ENCODE measurements around the gene CDC7. TPM values are rescaled to one million over a fixed set of nuclear protein-coding genes. Genes with fewer than 3 reads are reported as not detected.

Gene CDC7
- total and polyA plus RNA-seq, 2 experiments from 2014 or later, result 26.6 to 44.0 TPM

DNA sequence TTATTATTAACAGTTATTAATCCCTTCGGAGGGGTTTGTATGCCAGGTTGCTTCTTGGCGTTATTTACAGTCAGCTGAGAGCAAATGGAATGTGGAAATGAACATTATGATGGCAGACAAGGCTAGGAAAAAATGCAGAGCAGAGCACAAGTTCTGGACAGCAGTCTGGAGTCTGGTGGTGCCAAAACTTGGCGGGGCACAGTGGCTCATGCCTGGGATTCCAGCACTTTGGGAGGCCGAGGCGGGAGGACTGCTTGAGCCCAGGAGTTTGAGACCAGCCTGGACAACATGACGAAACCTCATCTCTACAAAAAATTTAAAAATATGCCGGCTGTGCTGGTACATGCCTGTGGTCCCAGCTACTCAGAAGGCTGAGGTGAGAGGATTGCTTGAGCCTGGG is 67.6 kb downstream of the CDC7 start:
- H3K27ac ChIP-seq (ENCODE audit: low read depth), result no peak overlapping the region
- no peak overlapping the region for H2AFZ ChIP-seq
- ATAC-seq, result no peak
- no peaks in the 10 kb centered on the region for H3F3A ChIP-seq (replicated peaks; ENCODE audit: low read depth)
- no peaks in the 10 kb centered on the region for H3K9me2 ChIP-seq (ENCODE audit: insufficient read depth)
- no peaks in the 10 kb centered on the region; the same call in 1 of the 2 replicates for H3K4me1 ChIP-seq (ENCODE audit: insufficient read depth)
- no peak overlapping the region for H3K4me3 ChIP-seq
- peaks cover 4% of the 10 kb centered on the region; the same call in 2 of the 3 replicates for H3K4me1 Mint-ChIP-seq
- H4K20me1 ChIP-seq (replicated peaks; ENCODE audit: insufficient read depth), result no peaks in the 10 kb centered on the region
- no peak for DNase-seq (ENCODE audit: low spot score)
- no peak overlapping the region for H3K4me2 ChIP-seq
- H3K27me3 Mint-ChIP-seq (ENCODE audit: insufficient read depth, low read depth, poor library complexity), result no peaks in the 10 kb centered on the region
- H3K27me3 ChIP-seq (ENCODE audit: insufficient read depth), result no peaks in the 10 kb centered on the region
- H3K9me3 Mint-ChIP-seq, result peaks cover 8% of the 10 kb centered on the region; the same call in 2 of the 3 replicates
- no peak for TF ChIP-seq ZNF331 (CRISPR knock-in tag; IDR thresholded peaks at IDR 0.05; ENCODE audit: low read depth)
- TF ChIP-seq, protein P1, sequence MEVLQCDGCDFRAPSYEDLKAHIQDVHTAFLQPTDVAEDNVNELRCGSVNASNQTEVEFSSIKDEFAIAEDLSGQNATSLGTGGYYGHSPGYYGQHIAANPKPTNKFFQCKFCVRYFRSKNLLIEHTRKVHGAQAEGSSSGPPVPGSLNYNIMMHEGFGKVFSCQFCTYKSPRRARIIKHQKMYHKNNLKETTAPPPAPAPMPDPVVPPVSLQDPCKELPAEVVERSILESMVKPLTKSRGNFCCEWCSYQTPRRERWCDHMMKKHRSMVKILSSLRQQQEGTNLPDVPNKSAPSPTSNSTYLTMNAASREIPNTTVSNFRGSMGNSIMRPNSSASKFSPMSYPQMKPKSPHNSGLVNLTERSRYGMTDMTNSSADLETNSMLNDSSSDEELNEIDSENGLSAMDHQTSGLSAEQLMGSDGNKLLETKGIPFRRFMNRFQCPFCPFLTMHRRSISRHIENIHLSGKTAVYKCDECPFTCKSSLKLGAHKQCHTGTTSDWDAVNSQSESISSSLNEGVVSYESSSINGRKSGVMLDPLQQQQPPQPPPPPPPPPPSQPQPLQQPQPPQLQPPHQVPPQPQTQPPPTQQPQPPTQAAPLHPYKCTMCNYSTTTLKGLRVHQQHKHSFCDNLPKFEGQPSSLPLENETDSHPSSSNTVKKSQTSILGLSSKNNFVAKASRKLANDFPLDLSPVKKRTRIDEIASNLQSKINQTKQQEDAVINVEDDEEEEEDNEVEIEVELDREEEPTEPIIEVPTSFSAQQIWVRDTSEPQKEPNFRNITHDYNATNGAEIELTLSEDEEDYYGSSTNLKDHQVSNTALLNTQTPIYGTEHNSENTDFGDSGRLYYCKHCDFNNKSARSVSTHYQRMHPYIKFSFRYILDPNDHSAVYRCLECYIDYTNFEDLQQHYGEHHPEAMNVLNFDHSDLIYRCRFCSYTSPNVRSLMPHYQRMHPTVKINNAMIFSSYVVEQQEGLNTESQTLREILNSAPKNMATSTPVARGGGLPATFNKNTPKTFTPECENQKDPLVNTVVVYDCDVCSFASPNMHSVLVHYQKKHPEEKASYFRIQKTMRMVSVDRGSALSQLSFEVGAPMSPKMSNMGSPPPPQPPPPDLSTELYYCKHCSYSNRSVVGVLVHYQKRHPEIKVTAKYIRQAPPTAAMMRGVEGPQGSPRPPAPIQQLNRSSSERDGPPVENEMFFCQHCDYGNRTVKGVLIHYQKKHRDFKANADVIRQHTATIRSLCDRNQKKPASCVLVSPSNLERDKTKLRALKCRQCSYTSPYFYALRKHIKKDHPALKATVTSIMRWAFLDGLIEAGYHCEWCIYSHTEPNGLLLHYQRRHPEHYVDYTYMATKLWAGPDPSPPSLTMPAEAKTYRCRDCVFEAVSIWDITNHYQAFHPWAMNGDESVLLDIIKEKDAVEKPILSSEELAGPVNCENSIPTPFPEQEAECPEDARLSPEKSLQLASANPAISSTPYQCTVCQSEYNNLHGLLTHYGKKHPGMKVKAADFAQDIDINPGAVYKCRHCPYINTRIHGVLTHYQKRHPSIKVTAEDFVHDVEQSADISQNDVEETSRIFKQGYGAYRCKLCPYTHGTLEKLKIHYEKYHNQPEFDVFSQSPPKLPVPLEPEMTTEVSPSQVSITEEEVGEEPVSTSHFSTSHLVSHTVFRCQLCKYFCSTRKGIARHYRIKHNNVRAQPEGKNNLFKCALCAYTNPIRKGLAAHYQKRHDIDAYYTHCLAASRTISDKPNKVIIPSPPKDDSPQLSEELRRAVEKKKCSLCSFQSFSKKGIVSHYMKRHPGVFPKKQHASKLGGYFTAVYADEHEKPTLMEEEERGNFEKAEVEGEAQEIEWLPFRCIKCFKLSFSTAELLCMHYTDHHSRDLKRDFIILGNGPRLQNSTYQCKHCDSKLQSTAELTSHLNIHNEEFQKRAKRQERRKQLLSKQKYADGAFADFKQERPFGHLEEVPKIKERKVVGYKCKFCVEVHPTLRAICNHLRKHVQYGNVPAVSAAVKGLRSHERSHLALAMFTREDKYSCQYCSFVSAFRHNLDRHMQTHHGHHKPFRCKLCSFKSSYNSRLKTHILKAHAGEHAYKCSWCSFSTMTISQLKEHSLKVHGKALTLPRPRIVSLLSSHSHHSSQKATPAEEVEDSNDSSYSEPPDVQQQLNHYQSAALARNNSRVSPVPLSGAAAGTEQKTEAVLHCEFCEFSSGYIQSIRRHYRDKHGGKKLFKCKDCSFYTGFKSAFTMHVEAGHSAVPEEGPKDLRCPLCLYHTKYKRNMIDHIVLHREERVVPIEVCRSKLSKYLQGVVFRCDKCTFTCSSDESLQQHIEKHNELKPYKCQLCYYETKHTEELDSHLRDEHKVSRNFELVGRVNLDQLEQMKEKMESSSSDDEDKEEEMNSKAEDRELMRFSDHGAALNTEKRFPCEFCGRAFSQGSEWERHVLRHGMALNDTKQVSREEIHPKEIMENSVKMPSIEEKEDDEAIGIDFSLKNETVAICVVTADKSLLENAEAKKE (CRISPR knock-in tag; IDR thresholded peaks at IDR 0.05), result no peak
- TF ChIP-seq, protein P2, sequence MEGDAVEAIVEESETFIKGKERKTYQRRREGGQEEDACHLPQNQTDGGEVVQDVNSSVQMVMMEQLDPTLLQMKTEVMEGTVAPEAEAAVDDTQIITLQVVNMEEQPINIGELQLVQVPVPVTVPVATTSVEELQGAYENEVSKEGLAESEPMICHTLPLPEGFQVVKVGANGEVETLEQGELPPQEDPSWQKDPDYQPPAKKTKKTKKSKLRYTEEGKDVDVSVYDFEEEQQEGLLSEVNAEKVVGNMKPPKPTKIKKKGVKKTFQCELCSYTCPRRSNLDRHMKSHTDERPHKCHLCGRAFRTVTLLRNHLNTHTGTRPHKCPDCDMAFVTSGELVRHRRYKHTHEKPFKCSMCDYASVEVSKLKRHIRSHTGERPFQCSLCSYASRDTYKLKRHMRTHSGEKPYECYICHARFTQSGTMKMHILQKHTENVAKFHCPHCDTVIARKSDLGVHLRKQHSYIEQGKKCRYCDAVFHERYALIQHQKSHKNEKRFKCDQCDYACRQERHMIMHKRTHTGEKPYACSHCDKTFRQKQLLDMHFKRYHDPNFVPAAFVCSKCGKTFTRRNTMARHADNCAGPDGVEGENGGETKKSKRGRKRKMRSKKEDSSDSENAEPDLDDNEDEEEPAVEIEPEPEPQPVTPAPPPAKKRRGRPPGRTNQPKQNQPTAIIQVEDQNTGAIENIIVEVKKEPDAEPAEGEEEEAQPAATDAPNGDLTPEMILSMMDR (conservative IDR thresholded peaks at IDR 0.05; ENCODE audit: low read depth in 2 of 2), result no peak
- no peak for TF ChIP-seq STAT1 (IDR thresholded peaks at IDR 0.05; ENCODE audit: unreplicated experiment)
- no peak for TF ChIP-seq JUNB (IDR thresholded peaks at IDR 0.05; ENCODE audit: unreplicated experiment)
- no peak for TF ChIP-seq ZNF114 (CRISPR knock-in tag; IDR thresholded peaks at IDR 0.05)
- TF ChIP-seq, protein P3, sequence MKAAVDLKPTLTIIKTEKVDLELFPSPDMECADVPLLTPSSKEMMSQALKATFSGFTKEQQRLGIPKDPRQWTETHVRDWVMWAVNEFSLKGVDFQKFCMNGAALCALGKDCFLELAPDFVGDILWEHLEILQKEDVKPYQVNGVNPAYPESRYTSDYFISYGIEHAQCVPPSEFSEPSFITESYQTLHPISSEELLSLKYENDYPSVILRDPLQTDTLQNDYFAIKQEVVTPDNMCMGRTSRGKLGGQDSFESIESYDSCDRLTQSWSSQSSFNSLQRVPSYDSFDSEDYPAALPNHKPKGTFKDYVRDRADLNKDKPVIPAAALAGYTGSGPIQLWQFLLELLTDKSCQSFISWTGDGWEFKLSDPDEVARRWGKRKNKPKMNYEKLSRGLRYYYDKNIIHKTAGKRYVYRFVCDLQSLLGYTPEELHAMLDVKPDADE (IDR thresholded peaks at IDR 0.05), result no peak
- peaks cover 8% of the 10 kb centered on the region for H3K36me3 Mint-ChIP-seq (ENCODE audit: low read depth)
- H3K79me2 ChIP-seq (replicated peaks; ENCODE audit: insufficient read depth), result no peaks in the 10 kb centered on the region
- no peak overlapping the region for H3K4me3 Mint-ChIP-seq
- H3K27ac Mint-ChIP-seq, result no peak overlapping the region
- H3K36me3 ChIP-seq (ENCODE audit: insufficient read depth), result 0 out of 2 replicates have a peak, but pooled peaks cover 8% of the 10 kb centered on the region
